WERI-Rb-1 (cell line): ENCODE data around the gene SEC61B.

Source experiments
- DNase-seq: peaks from one replicate; pipeline ENCODE4 v3.0.0-alpha.2; 2020
- H3K27ac ChIP-seq: fragments of 250-450 bp; sonication (Bioruptor Pico); 2 replicates; pipeline ENCODE4 v1.5.1; 2020; ENCODE audit warnings: mild to moderate bottlenecking, moderate library complexity
- H3K27me3 ChIP-seq: fragments of 250-450 bp; sonication (Bioruptor Pico); 2 replicates; pipeline ENCODE4 v1.5.1; 2021; ENCODE audit warnings: mild to moderate bottlenecking, low read depth, moderate library complexity; ENCODE audit not compliant: insufficient read depth, severe bottlenecking
- H3K36me3 ChIP-seq: fragments of 250-450 bp; sonication (Bioruptor Pico); 2 replicates; pipeline ENCODE4 v1.5.1; 2020; ENCODE audit warnings: mild to moderate bottlenecking, moderate library complexity
- H3K4me3 ChIP-seq: 2 replicates; pipeline ENCODE4 v1.5.1; 2011; ENCODE audit warnings: low read depth, mild to moderate bottlenecking, control low read depth, low read length
- H3K9me3 ChIP-seq: fragments of 250-450 bp; sonication (Bioruptor Pico); 2 replicates; pipeline ENCODE4 v1.5.1; 2021; ENCODE audit warnings: mild to moderate bottlenecking, moderate library complexity; ENCODE audit not compliant: severe bottlenecking
- TF ChIP-seq, protein P1 (sequence below): IDR thresholded peaks from 2 replicates; pipeline ENCODE4 v1.5.1; 2011; ENCODE audit warnings: low read depth, mild to moderate bottlenecking, control low read depth, inconsistent platforms, low read length

SEC61B gene

GRCh38 chr9:99178912-99179872 is 42.9 kb upstream of the SEC61B start:
- H3K36me3 ChIP-seq, result no peaks in the 10 kb centered on the region
- no peak overlapping the region for H3K4me3 ChIP-seq
- H3K27ac ChIP-seq, result no peak overlapping the region
- TF ChIP-seq, protein P1, sequence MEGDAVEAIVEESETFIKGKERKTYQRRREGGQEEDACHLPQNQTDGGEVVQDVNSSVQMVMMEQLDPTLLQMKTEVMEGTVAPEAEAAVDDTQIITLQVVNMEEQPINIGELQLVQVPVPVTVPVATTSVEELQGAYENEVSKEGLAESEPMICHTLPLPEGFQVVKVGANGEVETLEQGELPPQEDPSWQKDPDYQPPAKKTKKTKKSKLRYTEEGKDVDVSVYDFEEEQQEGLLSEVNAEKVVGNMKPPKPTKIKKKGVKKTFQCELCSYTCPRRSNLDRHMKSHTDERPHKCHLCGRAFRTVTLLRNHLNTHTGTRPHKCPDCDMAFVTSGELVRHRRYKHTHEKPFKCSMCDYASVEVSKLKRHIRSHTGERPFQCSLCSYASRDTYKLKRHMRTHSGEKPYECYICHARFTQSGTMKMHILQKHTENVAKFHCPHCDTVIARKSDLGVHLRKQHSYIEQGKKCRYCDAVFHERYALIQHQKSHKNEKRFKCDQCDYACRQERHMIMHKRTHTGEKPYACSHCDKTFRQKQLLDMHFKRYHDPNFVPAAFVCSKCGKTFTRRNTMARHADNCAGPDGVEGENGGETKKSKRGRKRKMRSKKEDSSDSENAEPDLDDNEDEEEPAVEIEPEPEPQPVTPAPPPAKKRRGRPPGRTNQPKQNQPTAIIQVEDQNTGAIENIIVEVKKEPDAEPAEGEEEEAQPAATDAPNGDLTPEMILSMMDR, result no peak
- no peaks in the 10 kb centered on the region for H3K9me3 ChIP-seq
- DNase-seq, result no peak
- H3K27me3 ChIP-seq, result no peaks in the 10 kb centered on the region

GRCh38 chr9:99180199-99180598 is 41.9 kb upstream of the SEC61B start:
- no peak for DNase-seq
- TF ChIP-seq, protein P1, result no peak

DNA sequence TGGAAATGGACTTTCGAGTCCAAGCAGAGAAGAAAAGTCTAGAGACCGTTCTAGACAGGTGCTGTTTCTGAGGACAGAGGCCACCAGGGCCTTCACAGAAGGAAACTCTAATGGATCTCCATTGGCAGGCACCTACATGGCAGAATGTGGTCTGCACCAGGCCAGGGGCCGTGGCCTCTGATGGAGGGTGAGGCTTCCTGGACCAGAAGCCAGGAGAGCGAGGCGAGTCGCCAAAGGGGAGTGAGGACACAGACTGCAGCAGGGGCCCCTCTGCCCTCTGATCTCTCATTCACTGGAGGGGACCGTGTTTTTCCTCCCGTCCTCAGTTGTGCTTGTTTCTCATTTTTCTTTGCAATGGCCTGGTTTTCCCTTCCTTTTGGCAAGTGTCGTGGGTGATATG is 41.4 kb upstream of the SEC61B start:
- Histone ChIP-seq H3K27ac (peak overlapping the region; percentile 25; the same call in 1 of the 2 replicates), H3K9me3 (no peaks in the 10 kb centered on the region), H3K36me3 (no peaks in the 10 kb centered on the region), H3K27me3 (no peaks in the 10 kb centered on the region), H3K4me3 (no peak overlapping the region)
- DNase-seq, result no peak
- TF ChIP-seq, protein P1, result no peak

More at GRCh38 chr9:99180199-99180598, 41.9 kb upstream of the SEC61B start:
- Histone ChIP-seq H3K9me3 (no peaks in the 10 kb centered on the region), H3K4me3 (no peak overlapping the region), H3K27me3 (no peaks in the 10 kb centered on the region), H3K36me3 (no peaks in the 10 kb centered on the region), H3K27ac (no peak overlapping the region)

DNA sequence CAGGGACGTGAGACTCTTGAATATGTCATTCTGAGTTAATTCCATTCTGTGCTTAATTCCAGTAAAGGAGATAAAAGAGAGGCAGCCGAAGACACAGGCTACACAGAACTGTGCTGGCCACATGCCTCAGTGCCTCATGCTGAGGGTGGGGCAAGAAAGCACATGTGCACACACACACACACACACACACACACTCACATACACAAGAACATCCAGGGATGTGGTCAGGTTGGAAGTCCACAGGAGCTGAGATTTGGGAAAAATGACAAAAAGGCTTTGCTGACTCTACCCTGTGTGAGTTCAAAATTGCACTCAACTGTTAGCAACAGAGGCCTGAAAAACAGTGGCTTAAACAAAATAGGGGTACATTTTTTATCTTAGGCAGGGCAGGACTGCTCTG is 40.9 kb upstream of the SEC61B start:
- peak overlapping the region; percentile 25; the same call in 1 of the 2 replicates for H3K27ac ChIP-seq
- no peak overlapping the region for H3K4me3 ChIP-seq
- TF ChIP-seq, protein P1, result no peak

DNA sequence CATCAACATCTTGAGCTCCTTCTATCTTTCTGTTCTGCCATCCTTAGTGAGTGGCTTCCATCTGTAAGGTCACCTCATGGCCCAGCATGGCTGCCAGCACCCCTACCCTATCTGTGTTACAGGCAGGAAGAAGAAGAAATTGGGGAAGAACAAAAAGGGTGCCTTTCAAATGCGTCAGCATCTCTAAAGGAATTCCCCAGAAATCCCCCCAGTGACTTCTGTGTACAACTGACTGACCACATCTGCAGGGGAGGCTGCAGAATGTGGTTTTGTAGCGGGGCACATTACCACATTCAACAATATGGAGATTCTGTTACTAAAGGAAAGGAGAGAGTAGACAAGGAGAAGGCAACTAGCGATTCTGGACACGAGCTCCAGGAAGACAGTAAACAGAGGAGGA is 40.5 kb upstream of the SEC61B start:
- Histone ChIP-seq H3K4me3 (no peak overlapping the region), H3K9me3 (no peaks in the 10 kb centered on the region), H3K36me3 (no peaks in the 10 kb centered on the region), H3K27ac (no peak overlapping the region), H3K27me3 (no peaks in the 10 kb centered on the region)
- TF ChIP-seq, protein P1, result no peak
- DNase-seq, result no peak

More for the DNA sequence above, 40.9 kb upstream of the SEC61B start:
- no peak for DNase-seq
- no peaks in the 10 kb centered on the region for H3K27me3 ChIP-seq
- no peaks in the 10 kb centered on the region for H3K36me3 ChIP-seq
- H3K9me3 ChIP-seq, result no peaks in the 10 kb centered on the region
